Muscle of back (tissue), 11 donors: ENCODE results near the gene SUN2. TPM values are rescaled to one million over a fixed set of nuclear protein-coding genes. Genes with fewer than 3 reads are reported as not detected.

Experiments used
- DNase-seq, 3 donors: peaks; one replicate each; pipeline versions ENCODE4 v3.0.0 to v3.0.0-alpha.2; 2013
- polyA plus RNA-seq, 10 donors: library from polyadenylated mRNA; unstranded; fragments of 120-200 nt; gene quantifications; one replicate each; pipeline ENCODE4 v1.2.1, GENCODE V29; 2013; ENCODE audit not compliant: insufficient read length in 10 of 10

Gene SUN2
- polyA plus RNA-seq, 10 donors: 36.5 to 60.6 (median 49.0) TPM

- DNase-seq: peak in 2 of 3 donors; percentile 74 to 91
These were observed 55.5 kb downstream of the SUN2 start for GRCh38 chr22:38700270-38700788.

DNA sequence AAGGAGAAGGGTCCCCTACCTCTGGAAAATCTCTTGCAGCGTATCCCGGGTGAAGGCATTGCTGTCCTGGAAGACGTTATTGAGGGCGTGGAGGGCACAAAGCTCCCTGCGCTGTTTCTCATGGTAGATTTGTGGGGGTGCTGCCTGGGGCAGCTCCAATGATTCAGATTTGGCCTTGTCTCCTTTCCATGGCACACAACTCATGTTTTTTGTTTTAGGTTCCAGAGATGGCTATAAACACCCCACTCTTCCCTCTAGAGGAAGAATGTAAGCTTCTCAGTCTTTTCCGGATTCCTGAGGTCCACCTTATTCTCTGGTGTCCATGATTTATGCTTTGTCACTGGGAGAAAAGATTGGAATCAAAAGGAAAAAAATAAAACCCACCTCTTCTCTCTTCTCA is 56.0 kb downstream of the SUN2 start:
- peak in 2 of 3 donors; percentile 21 to 55 for DNase-seq

GRCh38 chr22:38699143-38699542 is 56.7 kb downstream of the SUN2 start:
- DNase-seq: no peak

DNA sequence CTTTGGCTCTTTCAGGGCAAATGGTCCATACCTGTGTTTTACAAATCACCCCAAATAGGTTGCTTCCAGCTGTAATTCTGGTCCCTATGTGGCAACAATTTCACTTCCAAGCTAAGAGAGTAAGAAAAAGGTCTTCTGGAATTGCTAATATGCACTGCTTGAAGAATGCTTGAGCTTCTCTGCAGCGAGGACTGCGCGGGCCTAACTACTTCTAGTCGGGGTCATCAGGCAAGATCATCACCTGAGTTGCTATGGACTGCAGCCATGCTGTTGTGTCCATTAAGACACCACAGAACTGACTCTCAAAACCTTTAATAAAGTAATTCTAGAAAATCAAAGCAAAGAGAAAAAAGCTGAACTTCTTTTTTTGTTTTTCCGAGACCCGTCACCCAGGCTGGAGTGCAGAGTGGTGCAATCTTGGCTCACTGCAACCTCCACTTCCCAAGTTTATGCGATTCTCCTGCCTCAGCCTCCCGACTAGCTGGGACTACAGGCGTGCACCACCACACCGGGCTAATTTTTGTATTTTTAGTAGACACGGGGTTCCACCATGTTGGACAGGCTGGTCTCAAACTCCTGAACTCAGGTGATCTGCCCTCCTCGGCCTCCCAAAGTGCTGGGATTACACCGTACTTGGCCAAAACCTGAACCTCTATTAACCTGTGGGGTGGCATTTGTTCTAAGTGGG is 57.2 kb downstream of the SUN2 start:
- no peak for DNase-seq

DNA sequence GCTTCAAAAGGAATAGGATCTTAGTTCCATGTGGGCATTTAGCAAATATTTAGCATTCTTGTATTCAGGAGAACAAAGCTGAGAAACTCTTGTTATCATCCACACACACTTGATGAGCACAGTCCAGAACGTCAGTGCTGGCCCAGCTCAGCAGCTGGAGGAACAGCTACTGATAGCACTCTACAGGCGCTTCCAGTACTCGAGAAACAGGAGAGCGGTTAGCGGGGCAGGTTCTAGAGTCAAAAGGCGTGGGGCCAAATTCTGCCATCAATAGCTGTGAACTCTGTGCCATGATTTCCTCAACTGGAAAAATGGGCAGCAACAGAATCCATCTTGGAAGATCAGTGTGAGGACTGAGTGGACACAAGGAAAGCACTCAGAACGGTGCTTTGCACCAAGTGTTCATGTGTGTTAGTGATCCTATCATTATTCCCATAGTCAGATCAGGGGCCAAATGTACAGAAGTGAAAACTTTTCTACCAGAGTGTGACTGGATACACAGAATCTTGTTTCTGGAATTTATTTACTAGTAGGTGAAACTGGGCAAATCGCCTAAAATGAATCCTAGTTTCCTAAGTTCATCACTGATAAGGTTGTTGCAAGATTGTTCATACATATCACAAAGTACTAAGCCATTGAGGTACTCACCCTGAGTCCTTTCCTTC is 58.2 kb downstream of the SUN2 start:
- peak in 1 of 3 donors; percentile 25 for DNase-seq

GRCh38 chr22:38696606-38697424 is 59.0 kb downstream of the SUN2 start:
- DNase-seq: peak in 1 of 3 donors; percentile 38

- no peak for DNase-seq
These were observed 60.9 kb downstream of the SUN2 start for GRCh38 chr22:38694940-38695339.

DNA sequence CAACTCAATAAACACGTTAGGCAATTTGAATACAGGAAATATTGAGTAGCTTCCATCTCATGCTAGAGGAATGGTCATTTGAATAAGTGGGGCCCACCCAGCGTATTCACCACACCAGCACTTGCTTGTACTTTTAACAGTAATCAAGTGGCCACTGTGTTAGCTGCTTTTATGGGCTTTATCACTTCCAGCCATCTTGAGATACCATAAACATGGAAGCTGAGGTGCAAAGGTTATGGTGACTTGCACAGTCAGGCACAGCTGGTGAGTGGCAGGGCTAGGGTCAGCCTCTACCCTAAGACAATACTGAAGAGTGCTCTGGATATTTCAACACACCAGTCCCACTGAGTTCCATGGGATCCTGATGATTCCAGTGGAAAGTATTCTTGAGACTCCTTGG is 61.7 kb downstream of the SUN2 start:
- DNase-seq: no peak

GRCh38 chr22:38689651-38690050 is 66.1 kb downstream of the SUN2 start:
- DNase-seq: no peak

GRCh38 chr22:38685761-38686160 is 70.0 kb downstream of the SUN2 start:
- DNase-seq: no peak

- DNase-seq: no peak
These were observed 70.9 kb downstream of the SUN2 start for GRCh38 chr22:38684895-38685294.

Other genes with a start within 250 kb of the SUN2 start
- gene DDX17, start 249.7 kb downstream of the SUN2 start, polyA plus RNA-seq: 100 to 1,000 TPM; 253 to 478 (median 350) TPM
- gene DMC1, start 185.8 kb downstream of the SUN2 start, polyA plus RNA-seq: 1 to 10 TPM; 3.5 to 9.7 (median 5.4) TPM
- 1 to 10 TPM in 6 of 10 donors, under 1 TPM in 4; 0.38 to 1.5 (median 1.0) TPM for gene FAM227A, start 99.6 kb downstream of the SUN2 start, polyA plus RNA-seq
- 10 to 100 TPM; 32.3 to 41.2 (median 34.7) TPM for gene CBY1, start 99.4 kb downstream of the SUN2 start, polyA plus RNA-seq
- gene TOMM22, start 74.0 kb downstream of the SUN2 start, polyA plus RNA-seq: 10 to 100 TPM; 71.2 to 90.2 (median 79.8) TPM
- gene JOSD1, start 55.1 kb downstream of the SUN2 start, polyA plus RNA-seq: 10 to 100 TPM; 31.9 to 42.5 (median 37.8) TPM
- gene GTPBP1, start 50.1 kb downstream of the SUN2 start, polyA plus RNA-seq: 10 to 100 TPM; 26.8 to 37.6 (median 32.9) TPM
- gene DNAL4, start 38.1 kb upstream of the SUN2 start, polyA plus RNA-seq: 10 to 100 TPM in 8 of 10 donors, 1 to 10 TPM in 2; 8.6 to 18.1 (median 11.9) TPM
- 1 to 10 TPM; 4.0 to 6.4 (median 4.9) TPM for gene NPTXR, start 88.0 kb upstream of the SUN2 start, polyA plus RNA-seq
- 10 to 100 TPM; 21.8 to 49.6 (median 30.8) TPM for gene CBX6, start 116.2 kb upstream of the SUN2 start, polyA plus RNA-seq
- gene APOBEC3A, start 201.6 kb upstream of the SUN2 start, polyA plus RNA-seq: 1 to 10 TPM in 2 of 10 donors, under 1 TPM in 3, not detected in 5; 0.26 to 2.1 (median 0.70) TPM
- gene APOBEC3B, start 226.3 kb upstream of the SUN2 start, polyA plus RNA-seq: 1 to 10 TPM in 8 of 10 donors, under 1 TPM in 2; 0.77 to 5.8 (median 3.8) TPM